H1 (cell line): ENCODE measurements around the gene MIPEP. TPM values are rescaled to one million over a fixed set of nuclear protein-coding genes. Genes with fewer than 3 reads are reported as not detected.

Source experiments
- CTCF ChIA-PET: fragments of 300-600 bp; sonication (Branson Sonifier 250); formaldehyde crosslinking; loops from one replicate; lab custom pipeline; 2021; ENCODE audit not compliant: partially characterized antibody; lab: Charles Lee
- POLR2A ChIA-PET: fragments of 300-600 bp; sonication (Branson Sonifier 250); formaldehyde crosslinking; loops from one replicate; lab custom pipeline; 2021; ENCODE audit warnings: inconsistent platforms; ENCODE audit not compliant: partially characterized antibody; lab: Charles Lee
- DNase-seq, 2 experiments: peaks; one replicate each; pipeline versions ENCODE4 v3.0.0 to v3.0.0-alpha.2; 2010 to 2022; ENCODE audit warnings: low spot score in 2 of 2, low read depth in 1 of 2, mixed read lengths in 1 of 2
- FAIRE-seq: peaks from 2 replicates; lab custom pipeline; 2011; peaks lifted over from hg19 to GRCh38; lab: Jason Lieb, UNC
- H2AFZ ChIP-seq: 2 replicates; pipeline ENCODE4 v1.8.1; 2012; ENCODE audit warnings: low read length, inconsistent platforms
- H2AK5ac ChIP-seq: 2 replicates; pipeline ENCODE4 v1.6.1; 2013; ENCODE audit warnings: low read depth, low read length
- H2BK120ac ChIP-seq: replicated peaks from 2 replicates; pipeline ENCODE3; 2013; ENCODE audit warnings: low read depth, low read length, inconsistent platforms
- H2BK12ac ChIP-seq: 2 replicates; pipeline ENCODE4 v1.6.1; 2013; ENCODE audit warnings: low read depth, low read length
- H2BK15ac ChIP-seq: 2 replicates; pipeline ENCODE4 v1.6.1; 2013; ENCODE audit warnings: low read length
- H2BK20ac ChIP-seq: 2 replicates; pipeline ENCODE4 v1.6.1; 2013; ENCODE audit warnings: low read length
- H2BK5ac ChIP-seq: 2 replicates; pipeline ENCODE4 v1.6.1; 2013; ENCODE audit warnings: low read depth, low read length
- H3K14ac ChIP-seq: 2 replicates; pipeline ENCODE4 v1.6.1; 2013; ENCODE audit warnings: inconsistent platforms; ENCODE audit not compliant: insufficient read length
- H3K18ac ChIP-seq: 2 replicates; pipeline ENCODE4 v1.6.1; 2013; ENCODE audit warnings: low read length; ENCODE audit errors: extremely low read depth
- H3K23ac ChIP-seq: 2 replicates; pipeline ENCODE4 v1.6.1; 2013; ENCODE audit warnings: inconsistent platforms; ENCODE audit not compliant: insufficient read length
- H3K23me2 ChIP-seq: 2 replicates; pipeline ENCODE4 v1.6.1; 2013; ENCODE audit warnings: low read depth, low read length
- H3K27ac ChIP-seq: 2 replicates; pipeline ENCODE4 v1.6.1; 2011; ENCODE audit warnings: low read depth, low read length, inconsistent platforms
- H3K27me3 ChIP-seq, 4 experiments: replicated peaks in 1 of 4; 1 replicate in 1 of 4; 2 replicates in 3 of 4; pipeline versions ENCODE4 v1.6.1 to v1.8.1; 2011 to 2013; ENCODE audit warnings: low read length in 3 of 4, mild to moderate bottlenecking in 3 of 4, inconsistent platforms in 2 of 4, mixed read lengths in 2 of 4, moderate library complexity in 1 of 4; ENCODE audit not compliant: control insufficient read depth in 3 of 4, insufficient read depth in 3 of 4; ENCODE audit errors: extremely low read depth in 1 of 4
- H3K36me3 ChIP-seq, 4 experiments: 2 replicates each; pipeline versions ENCODE4 v1.6.1 to v1.8.1; 2011 to 2013; ENCODE audit warnings: mild to moderate bottlenecking in 4 of 4, low read length in 3 of 4, moderate library complexity in 2 of 4, control low read depth in 1 of 4, inconsistent platforms in 1 of 4; ENCODE audit not compliant: insufficient read depth in 4 of 4, control insufficient read depth in 2 of 4
- H3K4ac ChIP-seq: replicated peaks from 2 replicates; pipeline ENCODE3; 2013; ENCODE audit warnings: low read length, low read depth, mixed read lengths, inconsistent platforms; ENCODE audit not compliant: insufficient read length
- H3K4me1 ChIP-seq, 4 experiments: replicated peaks in 1 of 4; 1 replicate in 1 of 4; 2 replicates in 3 of 4; pipeline versions ENCODE4 v1.6.1 to v1.8.1; 2011 to 2013; ENCODE audit warnings: low read length in 3 of 4, inconsistent platforms in 2 of 4, mixed read lengths in 1 of 4; ENCODE audit not compliant: insufficient read depth in 4 of 4, control insufficient read depth in 3 of 4
- H3K4me2 ChIP-seq, 2 experiments: 2 replicates each; pipeline versions ENCODE4 v1.6.1 to v1.8.1; 2011 to 2013; ENCODE audit warnings: low read depth in 2 of 2, low read length in 2 of 2, control low read depth in 1 of 2, inconsistent platforms in 1 of 2, mild to moderate bottlenecking in 1 of 2; ENCODE audit not compliant: insufficient read depth in 1 of 2
- H3K4me3 ChIP-seq, 4 experiments: fragments of 200-600, 300-600 bp in 1 of 4; sonication (generic), shearing (Covaris generic), sonication (Bioruptor Twin) in 1 of 4; 2 replicates each; pipeline versions ENCODE4 v1.5.1 to v1.8.1; 2011 to 2016; ENCODE audit warnings: low read length in 4 of 4, low read depth in 3 of 4, control low read depth in 2 of 4, inconsistent platforms in 2 of 4, mild to moderate bottlenecking in 2 of 4, mixed read lengths in 1 of 4, moderate library complexity in 1 of 4; ENCODE audit not compliant: insufficient read depth in 2 of 4; ENCODE audit errors: extremely low read depth in 1 of 4
- H3K56ac ChIP-seq: replicated peaks from 2 replicates; pipeline ENCODE3; 2013; ENCODE audit warnings: low read depth, mild to moderate bottlenecking, mixed read lengths, low read length, inconsistent platforms; ENCODE audit not compliant: insufficient read length
- H3K79me1 ChIP-seq: 2 replicates; pipeline ENCODE4 v1.6.1; 2013; ENCODE audit warnings: low read depth, low read length, control low read depth
- H3K79me2 ChIP-seq, 2 experiments: 2 replicates each; pipeline versions ENCODE4 v1.6.1 to v1.8.1; 2012 to 2013; ENCODE audit warnings: low read length in 2 of 2, mild to moderate bottlenecking in 2 of 2, inconsistent platforms in 1 of 2; ENCODE audit not compliant: insufficient read depth in 2 of 2, control insufficient read depth in 1 of 2
- H3K9ac ChIP-seq, 4 experiments: replicated peaks in 1 of 4; 1 replicate in 1 of 4; 2 replicates in 3 of 4; pipeline versions ENCODE4 v1.6.1 to v1.8.1; 2011 to 2013; ENCODE audit warnings: low read depth in 3 of 4, low read length in 3 of 4, control low read depth in 2 of 4, mild to moderate bottlenecking in 2 of 4, moderate library complexity in 2 of 4, inconsistent platforms in 1 of 4; ENCODE audit errors: extremely low read depth in 1 of 4
- H3K9me3 ChIP-seq, 2 experiments: 2 replicates each; pipeline versions ENCODE4 v1.6.1 to v1.8.1; 2012 to 2013; ENCODE audit warnings: mild to moderate bottlenecking in 2 of 2, moderate library complexity in 2 of 2, control low read depth in 1 of 2, inconsistent platforms in 1 of 2, low read depth in 1 of 2, low read length in 1 of 2, mixed read lengths in 1 of 2; ENCODE audit not compliant: insufficient read depth in 2 of 2
- H4K20me1 ChIP-seq, 2 experiments: replicated peaks in 1 of 2; 2 replicates each; pipeline versions ENCODE3 to v1.8.1; 2011 to 2013; ENCODE audit warnings: inconsistent platforms in 2 of 2, low read length in 2 of 2, mild to moderate bottlenecking in 1 of 2; ENCODE audit not compliant: insufficient read depth in 2 of 2, control insufficient read depth in 1 of 2
- H4K5ac ChIP-seq: 2 replicates; pipeline ENCODE4 v1.6.1; 2013; ENCODE audit warnings: low read length, low read depth, mixed read lengths, inconsistent platforms; ENCODE audit not compliant: insufficient read length
- H4K8ac ChIP-seq: 2 replicates; pipeline ENCODE4 v1.8.0; 2013; ENCODE audit warnings: mild to moderate bottlenecking, moderate library complexity, low read length, inconsistent platforms; ENCODE audit not compliant: insufficient read depth; ENCODE audit errors: extremely low read depth
- H4K91ac ChIP-seq: replicated peaks from 2 replicates; pipeline ENCODE3; 2013; ENCODE audit warnings: low read length, mixed read lengths, inconsistent platforms; ENCODE audit not compliant: insufficient read length
- BACH1 ChIP-seq: IDR thresholded peaks from 2 replicates; pipeline ENCODE4 v1.6.1; 2012; ENCODE audit warnings: low read length, improper control_type of control experiment
- BCL11A ChIP-seq, 2 experiments: IDR thresholded peaks; one replicate each; pipeline ENCODE4 v1.6.1; 2011; ENCODE audit warnings: low read depth in 2 of 2, low read length in 2 of 2, mild to moderate bottlenecking in 2 of 2
- BRCA1 ChIP-seq: IDR thresholded peaks from 2 replicates; pipeline ENCODE4 v1.6.1; 2012; ENCODE audit warnings: low read depth, low read length, improper control_type of control experiment
- CEBPB ChIP-seq: IDR thresholded peaks from 2 replicates; pipeline ENCODE4 v1.6.1; 2012; ENCODE audit warnings: low read depth, low read length
- CHD1 ChIP-seq: IDR thresholded peaks from 2 replicates; pipeline ENCODE4 v1.6.1; 2012; ENCODE audit warnings: low read depth, low read length, improper control_type of control experiment
- CREB1 ChIP-seq: IDR thresholded peaks from 2 replicates; pipeline ENCODE4 v1.6.1; 2012; ENCODE audit warnings: inconsistent platforms
- KDM4A ChIP-seq: IDR thresholded peaks from one replicate; pipeline ENCODE4 v1.7.1; 2012; ENCODE audit warnings: low read depth, mild to moderate bottlenecking, moderate library complexity, low read length, inconsistent platforms; ENCODE audit not compliant: severe bottlenecking
- POLR2A ChIP-seq, 2 experiments: IDR thresholded peaks; 1 replicate in 1 of 2; 2 replicates in 1 of 2; pipeline ENCODE4 v1.6.1; 2011; ENCODE audit warnings: low read depth in 2 of 2, low read length in 2 of 2, mild to moderate bottlenecking in 2 of 2; ENCODE audit errors: control extremely low read depth in 1 of 2
- RBBP5 ChIP-seq: IDR thresholded peaks from 2 replicates; pipeline ENCODE4 v1.7.1; 2012; ENCODE audit warnings: low read depth, mild to moderate bottlenecking, inconsistent platforms, low read length, moderate library complexity, borderline replicate concordance
- RFX5 ChIP-seq: IDR thresholded peaks from 2 replicates; pipeline ENCODE4 v1.6.1; 2011; ENCODE audit warnings: low read depth, low read length, improper control_type of control experiment, borderline replicate concordance
- RXRA ChIP-seq: IDR thresholded peaks from 2 replicates; pipeline ENCODE4 v1.6.1; 2011; ENCODE audit warnings: low read depth, mild to moderate bottlenecking, low read length, moderate library complexity; ENCODE audit not compliant: insufficient read depth
- SP1 ChIP-seq: IDR thresholded peaks from 2 replicates; pipeline ENCODE4 v1.6.1; 2011; ENCODE audit warnings: low read depth, low read length
- TBP ChIP-seq: IDR thresholded peaks from 2 replicates; pipeline ENCODE4 v1.6.1; 2011; ENCODE audit warnings: low read depth, low read length, improper control_type of control experiment
- TEAD4 ChIP-seq: IDR thresholded peaks from 2 replicates; pipeline ENCODE4 v1.6.1; 2012; ENCODE audit warnings: low read depth, low read length, inconsistent platforms, mixed read lengths
- YY1 ChIP-seq: IDR thresholded peaks from 2 replicates; pipeline ENCODE4 v1.6.1; 2011; ENCODE audit warnings: low read depth, mild to moderate bottlenecking, low read length
- WGBS, 2 experiments: shearing (Covaris generic) in 1 of 2; methylation state at CpG; one replicate each; pipeline versions ENCODE4 v1.1.6 to v1.1.7; 2013 to 2015; ENCODE audit warnings: low lambda C conversion rate in 2 of 2, mixed read lengths in 2 of 2, inconsistent platforms in 1 of 2, low coverage in 1 of 2, missing lambda C conversion rate in 1 of 2; ENCODE audit not compliant: insufficient replicate concordance in 2 of 2, insufficient coverage in 1 of 2, insufficient read length in 1 of 2; ENCODE audit errors: extremely low coverage in 1 of 2, missing lambda C conversion rate in 1 of 2; 5-methylcytosine and 5-hydroxymethylcytosine counted together
- polyA plus RNA-seq, 7 experiments: library from polyadenylated mRNA; depleted of rRNA in 3 of 7; stranded (reverse) in 5 of 7; unstranded in 2 of 7; fragments of >200 nt in 5 of 7; fragments of 200-250 nt in 2 of 7; gene quantifications; 1 replicate in 5 of 7; 2 replicates in 1 of 7; 4 replicates in 1 of 7; pipeline versions ENCODE4 v1.2.1 to v1.2.3, GENCODE V29; 2011 to 2013; ENCODE audit warnings: missing spikeins in 2 of 7, mixed read lengths in 2 of 7
- total RNA-seq: library from RNA; stranded (reverse); fragmentation: NEBNext Ultra II Directional; extraction: Animal tissue kit (Norgen Biotek cat#: 25700); gene quantifications from 2 replicates; pipeline ENCODE4 v1.2.1, GENCODE V29; 2021
- TF ChIP-seq, protein P1 (sequence below): IDR thresholded peaks from 2 replicates; pipeline ENCODE4 v1.6.1; 2011; ENCODE audit warnings: low read depth, mild to moderate bottlenecking, low read length; ENCODE audit not compliant: insufficient read depth

The MIPEP gene
- total and polyA plus RNA-seq, 2 of the 8 experiments (the other 6 are each of a cell fraction or from before 2014, with no cell fraction given): 24.0 to 24.2 TPM

DNA sequence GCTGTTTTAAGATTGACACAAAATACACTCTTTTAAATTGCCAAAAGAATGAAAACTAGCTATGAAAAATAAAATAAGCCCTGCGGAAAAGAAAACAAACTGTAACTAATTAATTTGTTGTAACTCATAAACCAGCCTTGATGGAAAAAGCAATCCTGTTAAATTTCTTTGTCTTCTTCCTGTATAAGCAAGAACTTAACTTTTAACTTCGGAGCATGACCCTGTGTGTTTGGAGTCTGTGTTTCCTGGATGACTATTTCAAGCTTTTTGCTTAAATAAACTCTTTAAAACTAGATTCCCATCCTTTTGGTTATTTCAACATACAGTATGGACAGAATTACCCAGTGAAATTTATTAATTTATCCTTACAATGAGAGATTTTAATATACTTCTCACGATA, 196.4 kb downstream of the MIPEP start:
- Histone ChIP-seq H3K56ac (no peak overlapping the region), H3K9ac (no peak overlapping the region), H3K4me3 (no peak overlapping the region), H3K23ac (no peak overlapping the region), H4K8ac (no peak overlapping the region), H4K5ac (no peak overlapping the region), H3K14ac (no peak overlapping the region), H3K4me2 (no peak overlapping the region), H3K36me3 (no peaks in the 10 kb centered on the region; a peak in 1 of 8 replicates), H2AFZ (no peak overlapping the region), H3K4me1 (peaks cover 4 to 11% (median 7%) of the 10 kb centered on the region in 4 experiments), H3K23me2 (no peaks in the 10 kb centered on the region), H4K91ac (no peak overlapping the region), H2AK5ac (no peak overlapping the region), H3K4ac (no peak overlapping the region), H2BK120ac (no peak overlapping the region), H4K20me1 (no peaks in the 10 kb centered on the region), H2BK20ac (no peak overlapping the region), H3K27ac (no peak overlapping the region), H3K27me3 (no peaks in the 10 kb centered on the region), H2BK15ac (no peak overlapping the region), H2BK5ac (no peak overlapping the region), H3K9me3 (no peaks in the 10 kb centered on the region), H3K18ac (no peak overlapping the region), H3K79me1 (no peaks in the 10 kb centered on the region), H2BK12ac (no peak overlapping the region), H3K79me2 (no peaks in the 10 kb centered on the region)
- DNase-seq (no peak), FAIRE-seq (no peak)
- ChIA-PET POLR2A (no interaction called here), CTCF (interaction anchor here (0.6 to 1.0 kb wide), 5 partner anchors 25 to 227 kb away, joined by 3 to 4 read pairs (median 3); no protein-coding TSS in a partner anchor)
- WGBS, 2 experiments: 92% methylated on average over 3 of the region's 3 CpGs; no CpG with 5 or more reads in 1 of the 2 experiments
- TF ChIP-seq BCL11A (IDR thresholded peaks at IDR 0.05; ENCODE audit: low read depth in 2 of 2, low read length in 2 of 2) (no peak), CEBPB (no peak), RFX5 (no peak), TEAD4 (no peak), TBP (no peak), KDM4A (no peak), YY1 (no peak), BRCA1 (no peak), CHD1 (no peak), RXRA (no peak), RBBP5 (no peak), SP1 (no peak), POLR2A (IDR thresholded peaks at IDR 0.05; ENCODE audit: control extremely low read depth in 1 of 2, low read depth in 2 of 2, low read length in 2 of 2) (no peak), BACH1 (no peak), CREB1 (no peak)
- TF ChIP-seq, protein P1, sequence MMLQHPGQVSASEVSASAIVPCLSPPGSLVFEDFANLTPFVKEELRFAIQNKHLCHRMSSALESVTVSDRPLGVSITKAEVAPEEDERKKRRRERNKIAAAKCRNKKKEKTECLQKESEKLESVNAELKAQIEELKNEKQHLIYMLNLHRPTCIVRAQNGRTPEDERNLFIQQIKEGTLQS: no peak
